ENCODE data around the gene TNFRSF8.

DNA sequence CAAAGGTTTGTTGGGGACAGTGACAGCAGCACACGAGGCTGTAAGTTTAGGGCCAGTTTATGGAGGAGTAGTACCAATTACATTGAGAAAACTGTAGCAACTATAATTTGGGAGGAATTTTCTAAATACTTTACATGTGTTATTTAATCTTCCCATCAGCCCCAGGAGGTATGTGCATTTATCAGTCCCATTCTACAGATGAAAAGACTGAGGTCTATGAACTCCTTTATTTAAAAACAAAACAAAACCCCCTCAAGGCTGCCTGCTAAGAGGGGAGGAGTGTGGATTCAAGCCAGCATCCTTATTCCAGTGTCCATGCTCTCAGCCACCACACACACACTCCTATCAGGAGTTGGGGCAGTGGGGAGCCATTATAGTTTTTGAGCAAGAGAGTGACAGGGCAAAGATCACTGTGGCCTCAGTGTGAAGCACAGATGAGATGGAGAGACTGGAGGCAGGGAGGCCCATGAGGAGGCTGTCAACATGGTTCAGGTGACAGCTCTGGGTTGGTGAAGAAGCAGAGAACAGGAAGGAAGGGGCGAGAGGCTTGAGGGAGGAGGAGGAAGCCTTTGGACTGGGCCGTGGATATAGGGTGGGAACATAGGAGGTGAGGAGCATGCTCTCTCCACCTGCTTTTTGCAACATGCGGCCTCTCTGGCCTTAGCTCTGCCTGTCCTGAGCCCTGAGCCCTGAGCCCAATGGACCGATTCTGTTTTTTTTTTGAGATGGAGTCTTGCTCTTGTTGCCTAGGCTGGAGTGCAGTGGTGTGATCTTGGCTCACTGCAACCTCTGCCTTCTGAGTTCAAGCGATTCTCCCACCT, 113.4 kb downstream of the TNFRSF8 start:
- TF ChIP-seq, protein P1, sequence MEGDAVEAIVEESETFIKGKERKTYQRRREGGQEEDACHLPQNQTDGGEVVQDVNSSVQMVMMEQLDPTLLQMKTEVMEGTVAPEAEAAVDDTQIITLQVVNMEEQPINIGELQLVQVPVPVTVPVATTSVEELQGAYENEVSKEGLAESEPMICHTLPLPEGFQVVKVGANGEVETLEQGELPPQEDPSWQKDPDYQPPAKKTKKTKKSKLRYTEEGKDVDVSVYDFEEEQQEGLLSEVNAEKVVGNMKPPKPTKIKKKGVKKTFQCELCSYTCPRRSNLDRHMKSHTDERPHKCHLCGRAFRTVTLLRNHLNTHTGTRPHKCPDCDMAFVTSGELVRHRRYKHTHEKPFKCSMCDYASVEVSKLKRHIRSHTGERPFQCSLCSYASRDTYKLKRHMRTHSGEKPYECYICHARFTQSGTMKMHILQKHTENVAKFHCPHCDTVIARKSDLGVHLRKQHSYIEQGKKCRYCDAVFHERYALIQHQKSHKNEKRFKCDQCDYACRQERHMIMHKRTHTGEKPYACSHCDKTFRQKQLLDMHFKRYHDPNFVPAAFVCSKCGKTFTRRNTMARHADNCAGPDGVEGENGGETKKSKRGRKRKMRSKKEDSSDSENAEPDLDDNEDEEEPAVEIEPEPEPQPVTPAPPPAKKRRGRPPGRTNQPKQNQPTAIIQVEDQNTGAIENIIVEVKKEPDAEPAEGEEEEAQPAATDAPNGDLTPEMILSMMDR (conservative IDR thresholded peaks at IDR 0.05 in 1 of 2, IDR thresholded peaks at IDR 0.05 in 1 of 2; ENCODE audit: extremely low read depth in 1 of 2, insufficient read depth in 1 of 2, low read depth in 1 of 2, low read length in 2 of 2) = no peak
- no peak for TF ChIP-seq EZH2 (IDR thresholded peaks at IDR 0.05; ENCODE audit: borderline replicate concordance, low read length)

Data from mammary epithelial cell (primary cell).